ENCODE measurements around the gene HOXC10.
A peak's percentile ranks its signal among the peaks of the same experiment; 100 is the strongest.

Gene HOXC10

DNA sequence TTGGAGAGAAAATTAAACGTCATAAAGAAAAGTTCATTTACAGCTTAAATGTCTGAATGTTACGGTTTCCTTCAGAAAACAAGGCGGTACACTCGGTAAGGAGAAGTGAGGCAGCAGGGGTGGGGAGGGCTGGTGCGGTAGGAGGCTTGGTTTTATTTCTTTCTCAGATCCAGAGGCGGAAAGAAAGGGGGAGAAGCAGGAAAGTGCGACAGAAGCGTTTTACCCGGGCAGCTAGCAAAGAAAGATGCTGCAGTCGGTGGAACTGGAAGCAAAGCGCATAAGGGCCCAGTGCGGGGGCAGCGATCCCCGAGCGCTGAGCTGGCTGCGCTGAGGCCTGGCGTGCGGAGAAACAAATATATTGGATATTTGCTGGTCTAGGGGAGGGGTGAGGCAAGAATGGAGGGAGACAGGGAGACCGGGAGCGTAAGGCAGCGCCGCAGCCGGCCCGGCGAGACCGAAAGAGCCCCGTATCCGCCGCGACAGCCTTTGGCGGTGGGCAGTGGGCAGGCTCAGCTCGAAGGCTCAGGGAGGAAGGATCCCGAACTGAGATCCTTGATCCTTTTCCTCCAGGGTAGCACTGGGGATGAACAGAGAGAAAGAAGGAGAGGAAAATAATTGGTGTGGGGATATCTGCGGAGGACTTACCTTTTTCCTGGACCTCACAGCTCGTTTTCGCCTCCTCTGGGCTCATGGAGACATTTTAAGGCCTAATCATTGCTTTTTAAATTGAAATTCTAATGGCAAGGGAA, 18.4 kb upstream of the HOXC10 start:
- Mint-ChIP-seq H3K4me1 (peaks cover 25% of the 10 kb centered on the region), H3K27me3 (ENCODE audit: low read depth) (peaks cover 100% of the 10 kb centered on the region), H3K36me3 (ENCODE audit: low read depth) (no peaks in the 10 kb centered on the region), H3K9me3 (no peaks in the 10 kb centered on the region), H3K27ac (peak overlapping the region in 1 of 3 experiments; percentile 68), H3K4me3 (peak overlapping the region; percentile 12 to 77 (median 73))
- no peak for TF ChIP-seq CTCF (IDR thresholded peaks at IDR 0.05; ENCODE audit: unreplicated experiment in 3 of 3)

DNA sequence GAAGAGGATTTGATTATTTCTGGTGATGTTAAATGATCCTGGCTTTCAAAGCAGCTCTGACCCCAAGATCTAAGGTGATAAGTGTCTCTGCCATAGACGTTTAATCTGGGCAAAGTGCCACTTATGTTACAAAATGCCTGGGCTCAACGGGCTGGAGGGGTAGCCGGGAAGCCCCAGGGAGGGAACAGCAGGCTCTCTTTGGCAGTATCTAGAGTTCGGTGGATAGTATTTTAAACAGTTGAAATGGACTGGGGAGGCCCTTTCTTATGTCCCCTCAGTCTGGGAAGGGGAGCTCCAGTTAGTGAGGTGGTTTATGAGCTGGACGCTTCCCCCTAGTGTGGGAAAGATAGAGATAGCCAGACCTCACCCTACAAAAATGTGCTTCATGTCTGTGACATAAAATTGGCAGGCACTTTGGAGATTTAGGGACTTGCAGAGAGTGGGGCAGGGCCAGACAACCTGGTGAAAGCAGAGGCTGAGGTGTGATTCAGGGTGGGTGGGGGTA, 17.5 kb upstream of the HOXC10 start:
- H3K36me3 Mint-ChIP-seq (ENCODE audit: low read depth), result no peaks in the 10 kb centered on the region
- peaks cover 25% of the 10 kb centered on the region for H3K4me1 Mint-ChIP-seq
- H3K9me3 Mint-ChIP-seq, result no peaks in the 10 kb centered on the region
- no peak for TF ChIP-seq CTCF (IDR thresholded peaks at IDR 0.05; ENCODE audit: unreplicated experiment in 3 of 3)
- peak overlapping the region; percentile 30 to 77 (median 42) for H3K4me3 Mint-ChIP-seq
- peaks cover 100% of the 10 kb centered on the region for H3K27me3 Mint-ChIP-seq (ENCODE audit: low read depth)
- H3K27ac Mint-ChIP-seq, result peak overlapping the region in 1 of 3 experiments; percentile 68

DNA sequence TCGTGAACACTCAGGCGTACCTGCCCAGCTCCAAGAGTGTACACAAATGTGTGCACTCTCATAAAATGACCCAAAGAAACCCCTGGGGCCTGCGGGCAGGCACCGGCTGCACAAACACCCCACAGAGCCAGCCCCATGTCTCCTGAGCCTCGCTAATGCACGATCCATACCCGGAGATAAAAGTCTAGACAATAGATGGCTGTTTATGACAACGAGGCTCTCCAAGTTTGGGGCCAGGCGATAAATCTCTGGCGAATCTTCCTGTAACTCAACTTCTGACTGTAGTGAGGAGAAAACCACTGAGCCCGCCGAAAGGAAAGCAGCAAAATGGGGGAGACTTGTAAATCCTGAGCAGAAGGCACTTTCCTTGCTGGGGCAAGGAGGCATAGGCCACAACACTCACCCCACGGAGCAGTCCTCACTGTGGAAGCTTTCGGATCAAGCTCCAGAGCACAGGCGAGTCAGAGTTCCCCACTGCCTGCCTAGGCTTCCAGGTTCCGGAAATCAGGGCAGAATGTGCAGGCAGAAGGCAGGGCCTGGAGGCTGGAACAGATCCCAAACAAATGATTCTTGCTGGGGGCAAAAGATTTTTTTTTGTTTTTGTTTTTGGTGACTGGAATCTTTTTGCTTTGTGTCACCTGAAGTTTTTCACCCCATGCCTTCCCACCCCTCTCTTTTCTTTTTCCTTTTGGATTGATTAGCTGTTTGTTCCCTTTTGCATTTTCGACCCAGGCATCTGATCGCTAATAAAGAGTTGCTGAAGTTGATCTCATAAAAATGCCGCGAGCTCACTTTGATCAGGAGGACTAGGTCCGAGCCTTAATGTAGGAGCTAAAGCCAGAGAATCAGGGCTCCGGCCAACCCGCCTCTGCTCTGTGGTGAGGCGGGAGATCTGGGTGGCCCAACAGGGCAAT, 16.5 kb upstream of the HOXC10 start:
- TF ChIP-seq CTCF (IDR thresholded peaks at IDR 0.05; ENCODE audit: unreplicated experiment in 3 of 3), result no peak
- H3K4me3 Mint-ChIP-seq, result peak overlapping the region in 2 of 3 experiments; percentile 45 to 77
- H3K4me1 Mint-ChIP-seq, result peaks cover 33% of the 10 kb centered on the region
- H3K27ac Mint-ChIP-seq, result peak overlapping the region in 2 of 3 experiments; percentile 34 to 68
- H3K36me3 Mint-ChIP-seq (ENCODE audit: low read depth), result no peaks in the 10 kb centered on the region
- peaks cover 100% of the 10 kb centered on the region for H3K27me3 Mint-ChIP-seq (ENCODE audit: low read depth)
- H3K9me3 Mint-ChIP-seq, result no peaks in the 10 kb centered on the region

DNA sequence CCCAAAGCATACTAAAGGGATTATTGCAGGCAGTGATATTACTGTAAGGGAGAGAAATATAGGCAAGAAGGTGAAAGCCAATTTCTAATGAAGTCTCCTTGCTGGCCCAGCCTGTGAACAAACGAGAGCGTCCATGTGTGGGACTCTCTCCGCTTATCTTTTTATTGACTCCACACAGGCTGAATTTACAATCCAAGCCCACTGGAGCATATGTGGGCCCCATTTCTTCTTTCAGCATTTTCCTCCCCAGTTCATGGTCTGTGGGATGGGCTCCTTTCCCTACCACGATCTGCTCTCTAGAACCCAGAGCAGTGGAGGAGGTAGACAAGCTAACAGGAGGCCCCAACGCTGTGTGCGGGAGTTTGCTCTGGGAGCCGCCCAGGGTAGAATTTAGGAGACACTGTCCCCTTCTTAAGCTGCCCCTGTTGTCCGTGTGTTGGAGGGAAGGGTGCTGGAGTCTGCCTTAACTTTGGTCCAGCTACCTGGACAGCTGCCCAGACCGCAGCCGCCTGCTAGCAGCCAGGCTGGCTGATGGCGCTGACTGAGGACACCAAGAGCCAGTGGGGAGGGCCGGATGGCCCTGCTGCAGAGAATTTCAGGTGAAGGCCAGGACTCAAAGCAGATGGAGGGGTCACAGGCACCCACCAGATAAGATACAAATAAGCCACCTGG, 15.2 kb upstream of the HOXC10 start:
- no peak for TF ChIP-seq CTCF (IDR thresholded peaks at IDR 0.05; ENCODE audit: unreplicated experiment in 3 of 3)
- Mint-ChIP-seq H3K36me3 (ENCODE audit: low read depth) (no peaks in the 10 kb centered on the region), H3K4me1 (peaks cover 29% of the 10 kb centered on the region), H3K9me3 (no peaks in the 10 kb centered on the region), H3K4me3 (peak overlapping the region in 1 of 3 experiments; percentile 27), H3K27me3 (ENCODE audit: low read depth) (peaks cover 100% of the 10 kb centered on the region), H3K27ac (no peak overlapping the region)

- Mint-ChIP-seq H3K27ac (no peak overlapping the region), H3K4me1 (peaks cover 34% of the 10 kb centered on the region), H3K9me3 (no peaks in the 10 kb centered on the region), H3K36me3 (ENCODE audit: low read depth) (no peaks in the 10 kb centered on the region), H3K27me3 (ENCODE audit: low read depth) (peaks cover 100% of the 10 kb centered on the region), H3K4me3 (no peak overlapping the region)
- TF ChIP-seq CTCF (IDR thresholded peaks at IDR 0.05; ENCODE audit: unreplicated experiment in 3 of 3), result no peak
Observed at GRCh38 chr12:53970451-53970850, 14.5 kb upstream of the HOXC10 start.

Measured in nephron (organoid).